Naive thymus-derived CD4-positive, alpha-beta T cell (primary cell): ENCODE results near the gene MUC7. TPM values are rescaled to one million over a fixed set of nuclear protein-coding genes. Genes with fewer than 3 reads are reported as not detected.

Experiments used
- ATAC-seq: fragments of 150-1000 bp; cut with Tn5 transposase; 2 replicates; pipeline ENCODE4 v1.10.0; 2021; ENCODE audit warnings: mild to moderate bottlenecking, moderate library complexity
- CTCF ChIA-PET: fragments of 350-600 bp; sonication (Branson Sonifier 250); formaldehyde crosslinking; loops from one replicate; lab custom pipeline; 2021; ENCODE audit warnings: antibody characterized with exemption; lab: Charles Lee
- POLR2A ChIA-PET: fragments of 350-600 bp; sonication (Branson Sonifier 250); formaldehyde crosslinking; loops from one replicate; lab custom pipeline; 2021; ENCODE audit warnings: antibody characterized with exemption, inconsistent platforms; lab: Charles Lee
- DNase-seq, 9 donors: peaks; one replicate each; pipeline versions ENCODE4 v3.0.0 to v3.0.0-alpha.2; 2020 to 2022; ENCODE audit warnings: mixed read lengths in 1 of 9
- H3K27ac ChIP-seq: one replicate; pipeline ENCODE4 v1.7.0; 2013; ENCODE audit warnings: mild to moderate bottlenecking, low read depth, low read length, moderate library complexity
- H3K27me3 ChIP-seq, 2 donors: one replicate each; pipeline ENCODE4 v1.7.0; 2013; ENCODE audit warnings: low read length in 2 of 2, mild to moderate bottlenecking in 2 of 2, moderate library complexity in 2 of 2; ENCODE audit not compliant: control insufficient read depth in 2 of 2, insufficient read depth in 2 of 2
- H3K36me3 ChIP-seq, 3 experiments: 1 replicate in 2 of 3; 2 replicates in 1 of 3; pipeline ENCODE4 v1.7.0; 2013; ENCODE audit warnings: low read length in 3 of 3, mild to moderate bottlenecking in 3 of 3, moderate library complexity in 1 of 3; ENCODE audit not compliant: insufficient read depth in 3 of 3, control insufficient read depth in 2 of 3
- H3K4me1 ChIP-seq, 2 donors: one replicate each; pipeline ENCODE4 v1.7.0; 2013; ENCODE audit warnings: low read length in 2 of 2, mild to moderate bottlenecking in 2 of 2, moderate library complexity in 1 of 2; ENCODE audit not compliant: control insufficient read depth in 2 of 2, insufficient read depth in 2 of 2
- H3K4me3 ChIP-seq: 2 replicates; pipeline ENCODE4 v1.7.0; 2013; ENCODE audit warnings: mild to moderate bottlenecking, low read length
- H3K9me3 ChIP-seq, 3 experiments: 1 replicate in 2 of 3; 2 replicates in 1 of 3; pipeline ENCODE4 v1.7.0; 2013; ENCODE audit warnings: low read length in 3 of 3; ENCODE audit not compliant: control insufficient read depth in 2 of 3
- H3K27ac Mint-ChIP-seq, 9 donors: one replicate each; pipeline ENCODE4 v1.8.0; 2020 to 2022; ENCODE audit warnings: mixed read lengths in 9 of 9, mild to moderate bottlenecking in 8 of 9, moderate library complexity in 5 of 9, inconsistent platforms in 2 of 9
- H3K27me3 Mint-ChIP-seq, 5 donors: one replicate each; pipeline ENCODE4 v1.8.0; 2021 to 2022; ENCODE audit warnings: mixed read lengths in 5 of 5, mild to moderate bottlenecking in 1 of 5
- H3K36me3 Mint-ChIP-seq, 5 donors: one replicate each; pipeline ENCODE4 v1.8.0; 2020 to 2022; ENCODE audit warnings: mixed read lengths in 5 of 5, mild to moderate bottlenecking in 3 of 5, inconsistent platforms in 1 of 5
- H3K4me1 Mint-ChIP-seq, 7 donors: one replicate each; pipeline ENCODE4 v1.8.0; 2020 to 2022; ENCODE audit warnings: mixed read lengths in 7 of 7, mild to moderate bottlenecking in 3 of 7, inconsistent platforms in 1 of 7
- H3K4me3 Mint-ChIP-seq, 10 donors: one replicate each; pipeline ENCODE4 v1.8.0; 2020 to 2022; ENCODE audit warnings: mild to moderate bottlenecking in 10 of 10, mixed read lengths in 10 of 10, moderate library complexity in 6 of 10, inconsistent platforms in 2 of 10
- H3K9me3 Mint-ChIP-seq, 11 donors: one replicate each; pipeline ENCODE4 v1.8.0; 2020 to 2022; ENCODE audit warnings: mixed read lengths in 11 of 11, mild to moderate bottlenecking in 4 of 11, inconsistent platforms in 1 of 11, moderate library complexity in 1 of 11
- intact Hi-C, 2 donors: fragments of 100-400 bp; cut with micrococcal nuclease; formaldehyde crosslinking; loops; one replicate each; pipeline ENCODE4 v1.15.1; 2023
- polyA plus RNA-seq, 2 donors: library from polyadenylated mRNA; unstranded; fragments of 300-500 nt; fragmentation: Illumina TruSeq; gene quantifications; one replicate each; pipeline ENCODE4 v1.2.3, GENCODE V29; 2021
- total RNA-seq, 6 experiments: library from RNA in 5 of 6; stranded (reverse) in 5 of 6; gene quantifications; 1 replicate in 5 of 6; 2 replicates in 1 of 6; pipeline ENCODE4 v1.2.3 and lab custom pipeline; 2021 to 2026

MUC7 gene
- total and polyA plus RNA-seq, 7 experiments from 2014 or later = not detected

DNA sequence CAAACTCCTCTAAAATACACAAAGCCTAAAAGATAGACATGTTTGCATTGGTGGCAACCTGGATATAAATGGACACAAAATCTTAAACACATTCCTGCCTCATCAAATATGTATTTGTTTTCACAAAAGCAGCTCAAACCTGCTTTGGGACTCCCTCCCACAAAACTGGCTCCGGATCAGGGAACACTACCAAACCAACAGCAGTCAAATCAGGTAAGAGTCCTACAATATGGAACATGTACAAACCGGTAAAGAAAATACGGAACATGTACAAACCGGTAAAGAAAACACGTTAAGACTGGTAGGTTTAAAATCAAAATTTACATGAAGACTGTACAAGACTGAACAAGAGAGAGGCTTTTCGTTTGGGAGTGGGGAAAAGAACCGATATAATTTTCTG is 50.6 kb downstream of the MUC7 start:
- Mint-ChIP-seq H3K9me3 (no peaks in the 10 kb centered on the region), H3K4me3 (no peak overlapping the region), H3K27ac (no peak overlapping the region), H3K4me1 (no peaks in the 10 kb centered on the region), H3K36me3 (no peaks in the 10 kb centered on the region), H3K27me3 (peaks cover 2 to 15% (median 7%) of the 10 kb centered on the region in 5 donors)
- H3K4me1 ChIP-seq = no peaks in the 10 kb centered on the region
- ATAC-seq = no peak
- H3K36me3 ChIP-seq = no peaks in the 10 kb centered on the region
- ChIA-PET CTCF (interaction anchor here (0.6 kb wide), 1 partner anchor 855 kb away, joined by 3 read pairs; no protein-coding TSS in a partner anchor), POLR2A (no interaction called here)
- H3K27me3 ChIP-seq = no peaks in the 10 kb centered on the region
- H3K4me3 ChIP-seq = no peak overlapping the region
- intact Hi-C loops = loop anchor here in 1 of 2 donors (1.0 kb wide), 1 partner anchor 35 kb away; no protein-coding TSS in a partner anchor
- no peak for DNase-seq
- no peaks in the 10 kb centered on the region for H3K9me3 ChIP-seq
- no peak overlapping the region for H3K27ac ChIP-seq

DNA sequence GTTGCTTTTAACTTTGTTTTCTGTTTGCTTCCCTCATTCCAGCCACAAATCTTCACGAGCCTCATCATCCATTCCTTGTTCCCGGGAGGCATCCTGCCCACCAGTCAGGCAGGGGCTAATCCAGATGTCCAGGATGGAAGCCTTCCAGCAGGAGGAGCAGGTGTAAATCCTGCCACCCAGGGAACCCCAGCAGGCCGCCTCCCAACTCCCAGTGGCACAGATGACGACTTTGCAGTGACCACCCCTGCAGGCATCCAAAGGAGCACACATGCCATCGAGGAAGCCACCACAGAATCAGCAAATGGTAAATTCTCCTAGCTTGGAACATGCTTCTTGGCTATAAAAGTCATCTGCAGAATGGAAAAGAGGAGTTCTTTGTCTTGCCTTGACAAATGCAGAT is 59.0 kb downstream of the MUC7 start:
- ATAC-seq = no peak
- ChIA-PET POLR2A (no interaction called here), CTCF (no interaction called here)
- intact Hi-C loops = no loop called here
- Histone ChIP-seq H3K4me3 (no peak overlapping the region), H3K9me3 (no peaks in the 10 kb centered on the region), H3K36me3 (no peaks in the 10 kb centered on the region), H3K27me3 (no peaks in the 10 kb centered on the region), H3K4me1 (no peaks in the 10 kb centered on the region), H3K27ac (no peak overlapping the region)
- Mint-ChIP-seq H3K9me3 (no peaks in the 10 kb centered on the region), H3K27me3 (peaks cover 0 to 24% (median 22%) of the 10 kb centered on the region in 5 donors), H3K36me3 (no peaks in the 10 kb centered on the region), H3K4me3 (no peak overlapping the region), H3K4me1 (no peaks in the 10 kb centered on the region), H3K27ac (no peak overlapping the region)
- no peak for DNase-seq

DNA sequence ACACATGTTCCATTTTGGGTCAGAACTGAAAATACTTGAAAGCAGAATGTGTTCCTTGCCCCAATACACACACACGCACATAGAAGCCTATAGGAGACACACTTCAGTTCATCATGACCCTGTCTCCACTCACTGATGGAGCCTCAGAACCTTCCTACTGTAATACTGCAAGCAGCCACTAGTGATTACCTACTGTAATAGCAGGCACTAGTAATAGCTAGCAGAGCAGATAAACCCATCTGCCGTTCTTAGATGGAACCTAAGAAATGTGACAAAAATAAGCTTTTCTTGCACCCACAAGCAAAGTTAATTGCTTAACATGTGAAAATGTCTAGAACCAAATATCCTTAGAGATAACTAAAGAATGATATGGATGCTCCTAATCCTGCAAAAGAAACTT is 60.0 kb downstream of the MUC7 start:
- Histone ChIP-seq H3K4me1 (no peaks in the 10 kb centered on the region), H3K36me3 (no peaks in the 10 kb centered on the region), H3K27me3 (no peaks in the 10 kb centered on the region), H3K27ac (no peak overlapping the region), H3K4me3 (no peak overlapping the region), H3K9me3 (no peaks in the 10 kb centered on the region)
- Mint-ChIP-seq H3K9me3 (peaks cover 0 to 3% (median 0%) of the 10 kb centered on the region in 11 donors), H3K27ac (no peak overlapping the region), H3K4me3 (no peak overlapping the region), H3K4me1 (no peaks in the 10 kb centered on the region), H3K36me3 (no peaks in the 10 kb centered on the region), H3K27me3 (peaks cover 0 to 27% (median 18%) of the 10 kb centered on the region in 5 donors)
- ChIA-PET CTCF (no interaction called here), POLR2A (no interaction called here)
- ATAC-seq (no peak), DNase-seq (no peak)
- intact Hi-C loops = no loop called here

Other genes with a start within 250 kb of the MUC7 start
- not detected for gene FDCSP, start 246.1 kb upstream of the MUC7 start, total RNA-seq
- not detected for gene FDCSP, start 246.1 kb upstream of the MUC7 start, polyA plus RNA-seq
- not detected for gene CSN3, start 229.6 kb upstream of the MUC7 start, total RNA-seq
- gene CSN3, start 229.6 kb upstream of the MUC7 start, polyA plus RNA-seq = not detected
- not detected for gene CABS1, start 137.2 kb upstream of the MUC7 start, total RNA-seq
- not detected for gene CABS1, start 137.2 kb upstream of the MUC7 start, polyA plus RNA-seq
- not detected for gene SMR3A, start 111.4 kb upstream of the MUC7 start, total RNA-seq
- gene SMR3A, start 111.4 kb upstream of the MUC7 start, polyA plus RNA-seq = not detected
- gene SMR3B, start 89.1 kb upstream of the MUC7 start, total RNA-seq = not detected
- not detected for gene SMR3B, start 89.1 kb upstream of the MUC7 start, polyA plus RNA-seq
- gene OPRPN, start 74.3 kb upstream of the MUC7 start, total RNA-seq = not detected
- not detected for gene OPRPN, start 74.3 kb upstream of the MUC7 start, polyA plus RNA-seq
- gene AMTN, start 46.4 kb downstream of the MUC7 start, total RNA-seq = not detected
- gene AMTN, start 46.4 kb downstream of the MUC7 start, polyA plus RNA-seq = not detected
- not detected for gene AMBN, start 120.1 kb downstream of the MUC7 start, total RNA-seq
- gene AMBN, start 120.1 kb downstream of the MUC7 start, polyA plus RNA-seq = not detected
- not detected for gene ENAM, start 156.5 kb downstream of the MUC7 start, total RNA-seq
- gene ENAM, start 156.5 kb downstream of the MUC7 start, polyA plus RNA-seq = not detected
- 100 to 1,000 TPM in 1 of 5 experiments, 10 to 100 TPM in 1, not detected in 3; 71.5 to 223 TPM for gene JCHAIN, start 194.3 kb downstream of the MUC7 start, total RNA-seq
- gene JCHAIN, start 194.3 kb downstream of the MUC7 start, polyA plus RNA-seq = 1 to 10 TPM in 1 of 2 donors, under 1 TPM in 1; 0.81 to 2.3 TPM
- 10 to 100 TPM; 17.4 to 44.9 (median 36.5) TPM for gene UTP3, start 216.3 kb downstream of the MUC7 start, total RNA-seq
- 10 to 100 TPM; 11.3 to 23.2 TPM for gene UTP3, start 216.3 kb downstream of the MUC7 start, polyA plus RNA-seq
- 10 to 100 TPM; 17.3 to 41.2 (median 39.3) TPM for gene RUFY3, start 249.8 kb downstream of the MUC7 start, total RNA-seq
- 1 to 10 TPM; 4.0 to 5.7 TPM for gene RUFY3, start 249.8 kb downstream of the MUC7 start, polyA plus RNA-seq